H1 (cell line): ENCODE results near the gene SIRT5. TPM values are rescaled to one million over a fixed set of nuclear protein-coding genes. Genes with fewer than 3 reads are reported as not detected.

Experiments used
- CTCF ChIA-PET: fragments of 300-600 bp; sonication (Branson Sonifier 250); formaldehyde crosslinking; loops from one replicate; lab custom pipeline; 2021; ENCODE audit not compliant: partially characterized antibody; lab: Charles Lee
- POLR2A ChIA-PET: fragments of 300-600 bp; sonication (Branson Sonifier 250); formaldehyde crosslinking; loops from one replicate; lab custom pipeline; 2021; ENCODE audit warnings: inconsistent platforms; ENCODE audit not compliant: partially characterized antibody; lab: Charles Lee
- DNase-seq, 2 experiments: peaks; one replicate each; pipeline versions ENCODE4 v3.0.0 to v3.0.0-alpha.2; 2010 to 2022; ENCODE audit warnings: low spot score in 2 of 2, low read depth in 1 of 2, mixed read lengths in 1 of 2
- FAIRE-seq: peaks from 2 replicates; lab custom pipeline; 2011; peaks lifted over from hg19 to GRCh38; lab: Jason Lieb, UNC
- H2AFZ ChIP-seq: 2 replicates; pipeline ENCODE4 v1.8.1; 2012; ENCODE audit warnings: low read length, inconsistent platforms
- H2AK5ac ChIP-seq: 2 replicates; pipeline ENCODE4 v1.6.1; 2013; ENCODE audit warnings: low read depth, low read length
- H2BK120ac ChIP-seq: replicated peaks from 2 replicates; pipeline ENCODE3; 2013; ENCODE audit warnings: low read depth, low read length, inconsistent platforms
- H2BK12ac ChIP-seq: 2 replicates; pipeline ENCODE4 v1.6.1; 2013; ENCODE audit warnings: low read depth, low read length
- H2BK15ac ChIP-seq: 2 replicates; pipeline ENCODE4 v1.6.1; 2013; ENCODE audit warnings: low read length
- H2BK20ac ChIP-seq: 2 replicates; pipeline ENCODE4 v1.6.1; 2013; ENCODE audit warnings: low read length
- H2BK5ac ChIP-seq: 2 replicates; pipeline ENCODE4 v1.6.1; 2013; ENCODE audit warnings: low read depth, low read length
- H3K14ac ChIP-seq: 2 replicates; pipeline ENCODE4 v1.6.1; 2013; ENCODE audit warnings: inconsistent platforms; ENCODE audit not compliant: insufficient read length
- H3K18ac ChIP-seq: 2 replicates; pipeline ENCODE4 v1.6.1; 2013; ENCODE audit warnings: low read length; ENCODE audit errors: extremely low read depth
- H3K23ac ChIP-seq: 2 replicates; pipeline ENCODE4 v1.6.1; 2013; ENCODE audit warnings: inconsistent platforms; ENCODE audit not compliant: insufficient read length
- H3K23me2 ChIP-seq: 2 replicates; pipeline ENCODE4 v1.6.1; 2013; ENCODE audit warnings: low read depth, low read length
- H3K27ac ChIP-seq: 2 replicates; pipeline ENCODE4 v1.6.1; 2011; ENCODE audit warnings: low read depth, low read length, inconsistent platforms
- H3K27me3 ChIP-seq, 4 experiments: replicated peaks in 1 of 4; 1 replicate in 1 of 4; 2 replicates in 3 of 4; pipeline versions ENCODE4 v1.6.1 to v1.8.1; 2011 to 2013; ENCODE audit warnings: low read length in 3 of 4, mild to moderate bottlenecking in 3 of 4, inconsistent platforms in 2 of 4, mixed read lengths in 2 of 4, moderate library complexity in 1 of 4; ENCODE audit not compliant: control insufficient read depth in 3 of 4, insufficient read depth in 3 of 4; ENCODE audit errors: extremely low read depth in 1 of 4
- H3K36me3 ChIP-seq, 4 experiments: 2 replicates each; pipeline versions ENCODE4 v1.6.1 to v1.8.1; 2011 to 2013; ENCODE audit warnings: mild to moderate bottlenecking in 4 of 4, low read length in 3 of 4, moderate library complexity in 2 of 4, control low read depth in 1 of 4, inconsistent platforms in 1 of 4; ENCODE audit not compliant: insufficient read depth in 4 of 4, control insufficient read depth in 2 of 4
- H3K4ac ChIP-seq: replicated peaks from 2 replicates; pipeline ENCODE3; 2013; ENCODE audit warnings: low read length, low read depth, mixed read lengths, inconsistent platforms; ENCODE audit not compliant: insufficient read length
- H3K4me1 ChIP-seq, 4 experiments: replicated peaks in 1 of 4; 1 replicate in 1 of 4; 2 replicates in 3 of 4; pipeline versions ENCODE4 v1.6.1 to v1.8.1; 2011 to 2013; ENCODE audit warnings: low read length in 3 of 4, inconsistent platforms in 2 of 4, mixed read lengths in 1 of 4; ENCODE audit not compliant: insufficient read depth in 4 of 4, control insufficient read depth in 3 of 4
- H3K4me2 ChIP-seq, 2 experiments: 2 replicates each; pipeline versions ENCODE4 v1.6.1 to v1.8.1; 2011 to 2013; ENCODE audit warnings: low read depth in 2 of 2, low read length in 2 of 2, control low read depth in 1 of 2, inconsistent platforms in 1 of 2, mild to moderate bottlenecking in 1 of 2; ENCODE audit not compliant: insufficient read depth in 1 of 2
- H3K4me3 ChIP-seq, 4 experiments: fragments of 200-600, 300-600 bp in 1 of 4; sonication (generic), shearing (Covaris generic), sonication (Bioruptor Twin) in 1 of 4; 2 replicates each; pipeline versions ENCODE4 v1.5.1 to v1.8.1; 2011 to 2016; ENCODE audit warnings: low read length in 4 of 4, low read depth in 3 of 4, control low read depth in 2 of 4, inconsistent platforms in 2 of 4, mild to moderate bottlenecking in 2 of 4, mixed read lengths in 1 of 4, moderate library complexity in 1 of 4; ENCODE audit not compliant: insufficient read depth in 2 of 4; ENCODE audit errors: extremely low read depth in 1 of 4
- H3K56ac ChIP-seq: replicated peaks from 2 replicates; pipeline ENCODE3; 2013; ENCODE audit warnings: low read depth, mild to moderate bottlenecking, mixed read lengths, low read length, inconsistent platforms; ENCODE audit not compliant: insufficient read length
- H3K79me1 ChIP-seq: 2 replicates; pipeline ENCODE4 v1.6.1; 2013; ENCODE audit warnings: low read depth, low read length, control low read depth
- H3K79me2 ChIP-seq, 2 experiments: 2 replicates each; pipeline versions ENCODE4 v1.6.1 to v1.8.1; 2012 to 2013; ENCODE audit warnings: low read length in 2 of 2, mild to moderate bottlenecking in 2 of 2, inconsistent platforms in 1 of 2; ENCODE audit not compliant: insufficient read depth in 2 of 2, control insufficient read depth in 1 of 2
- H3K9ac ChIP-seq, 4 experiments: replicated peaks in 1 of 4; 1 replicate in 1 of 4; 2 replicates in 3 of 4; pipeline versions ENCODE4 v1.6.1 to v1.8.1; 2011 to 2013; ENCODE audit warnings: low read depth in 3 of 4, low read length in 3 of 4, control low read depth in 2 of 4, mild to moderate bottlenecking in 2 of 4, moderate library complexity in 2 of 4, inconsistent platforms in 1 of 4; ENCODE audit errors: extremely low read depth in 1 of 4
- H3K9me3 ChIP-seq, 2 experiments: 2 replicates each; pipeline versions ENCODE4 v1.6.1 to v1.8.1; 2012 to 2013; ENCODE audit warnings: mild to moderate bottlenecking in 2 of 2, moderate library complexity in 2 of 2, control low read depth in 1 of 2, inconsistent platforms in 1 of 2, low read depth in 1 of 2, low read length in 1 of 2, mixed read lengths in 1 of 2; ENCODE audit not compliant: insufficient read depth in 2 of 2
- H4K20me1 ChIP-seq, 2 experiments: replicated peaks in 1 of 2; 2 replicates each; pipeline versions ENCODE3 to v1.8.1; 2011 to 2013; ENCODE audit warnings: inconsistent platforms in 2 of 2, low read length in 2 of 2, mild to moderate bottlenecking in 1 of 2; ENCODE audit not compliant: insufficient read depth in 2 of 2, control insufficient read depth in 1 of 2
- H4K5ac ChIP-seq: 2 replicates; pipeline ENCODE4 v1.6.1; 2013; ENCODE audit warnings: low read length, low read depth, mixed read lengths, inconsistent platforms; ENCODE audit not compliant: insufficient read length
- H4K8ac ChIP-seq: 2 replicates; pipeline ENCODE4 v1.8.0; 2013; ENCODE audit warnings: mild to moderate bottlenecking, moderate library complexity, low read length, inconsistent platforms; ENCODE audit not compliant: insufficient read depth; ENCODE audit errors: extremely low read depth
- H4K91ac ChIP-seq: replicated peaks from 2 replicates; pipeline ENCODE3; 2013; ENCODE audit warnings: low read length, mixed read lengths, inconsistent platforms; ENCODE audit not compliant: insufficient read length
- BRCA1 ChIP-seq: IDR thresholded peaks from 2 replicates; pipeline ENCODE4 v1.6.1; 2012; ENCODE audit warnings: low read depth, low read length, improper control_type of control experiment
- HDAC2 ChIP-seq, 2 experiments: fragments of 300-600 bp in 1 of 2; sonication (generic) in 1 of 2; IDR thresholded peaks; 2 replicates each; pipeline ENCODE4 v1.6.1; 2011 to 2012; ENCODE audit warnings: low read depth in 2 of 2, low read length in 2 of 2, mild to moderate bottlenecking in 2 of 2, moderate library complexity in 2 of 2, borderline replicate concordance in 1 of 2, inconsistent platforms in 1 of 2
- KDM1A ChIP-seq: fragments of 200-600, 300-600 bp; sonication (generic); IDR thresholded peaks from 2 replicates; pipeline ENCODE4 v1.7.1; 2016; ENCODE audit warnings: mild to moderate bottlenecking, low read length, borderline replicate concordance
- SIX5 ChIP-seq: IDR thresholded peaks from 2 replicates; pipeline ENCODE4 v1.6.1; 2011; ENCODE audit warnings: mild to moderate bottlenecking, low read depth, low read length
- YY1 ChIP-seq: IDR thresholded peaks from 2 replicates; pipeline ENCODE4 v1.6.1; 2011; ENCODE audit warnings: low read depth, mild to moderate bottlenecking, low read length
- WGBS, 2 experiments: shearing (Covaris generic) in 1 of 2; methylation state at CpG; one replicate each; pipeline versions ENCODE4 v1.1.6 to v1.1.7; 2013 to 2015; ENCODE audit warnings: low lambda C conversion rate in 2 of 2, mixed read lengths in 2 of 2, inconsistent platforms in 1 of 2, low coverage in 1 of 2, missing lambda C conversion rate in 1 of 2; ENCODE audit not compliant: insufficient replicate concordance in 2 of 2, insufficient coverage in 1 of 2, insufficient read length in 1 of 2; ENCODE audit errors: extremely low coverage in 1 of 2, missing lambda C conversion rate in 1 of 2; 5-methylcytosine and 5-hydroxymethylcytosine counted together
- polyA plus RNA-seq, 7 experiments: library from polyadenylated mRNA; depleted of rRNA in 3 of 7; stranded (reverse) in 5 of 7; unstranded in 2 of 7; fragments of >200 nt in 5 of 7; fragments of 200-250 nt in 2 of 7; gene quantifications; 1 replicate in 5 of 7; 2 replicates in 1 of 7; 4 replicates in 1 of 7; pipeline versions ENCODE4 v1.2.1 to v1.2.3, GENCODE V29; 2011 to 2013; ENCODE audit warnings: missing spikeins in 2 of 7, mixed read lengths in 2 of 7
- total RNA-seq: library from RNA; stranded (reverse); fragmentation: NEBNext Ultra II Directional; extraction: Animal tissue kit (Norgen Biotek cat#: 25700); gene quantifications from 2 replicates; pipeline ENCODE4 v1.2.1, GENCODE V29; 2021

SIRT5 gene
- total and polyA plus RNA-seq, 2 of the 8 experiments (the other 6 are each of a cell fraction or from before 2014, with no cell fraction given): 7.4 to 14.7 TPM

DNA sequence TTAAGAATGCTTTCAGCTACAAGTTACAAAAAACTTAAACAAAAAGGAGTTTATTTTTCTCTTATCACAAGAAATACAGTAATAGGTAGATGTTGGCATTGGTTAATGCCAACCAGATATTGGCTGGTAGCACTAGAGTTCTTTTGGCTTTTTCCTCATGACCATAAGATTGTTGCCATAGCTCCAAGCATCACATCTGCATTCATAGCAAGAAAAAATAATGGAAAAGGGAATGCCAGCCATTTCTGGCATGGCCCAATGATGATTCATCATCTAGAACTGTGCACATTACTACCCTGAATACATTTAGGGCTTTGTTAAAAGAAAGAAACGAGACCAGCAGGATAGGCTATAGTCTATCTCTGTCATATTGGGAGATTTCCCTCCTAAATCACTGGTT, 20.8 kb upstream of the SIRT5 start:
- no peak overlapping the region for H4K5ac ChIP-seq

More for the DNA sequence above, 20.8 kb upstream of the SIRT5 start:
- FAIRE-seq: no peak
- no peaks in the 10 kb centered on the region for H3K79me1 ChIP-seq
- peaks cover 0 to 2% (median 0%) of the 10 kb centered on the region in 4 experiments; a peak in 1 of 7 replicates for H3K27me3 ChIP-seq
- no peak for DNase-seq
- no peak for TF ChIP-seq SIX5
- peak; percentile 84 for TF ChIP-seq KDM1A
- no peak for TF ChIP-seq HDAC2 (IDR thresholded peaks at IDR 0.05; ENCODE audit: borderline replicate concordance in 1 of 2, low read depth in 2 of 2, low read length in 2 of 2)
- TF ChIP-seq YY1: no peak
- TF ChIP-seq BRCA1: no peak
- no peaks in the 10 kb centered on the region for H3K79me2 ChIP-seq
- no peak overlapping the region for H3K14ac ChIP-seq
- H2AFZ ChIP-seq: no peak overlapping the region
- no peak overlapping the region for H2BK20ac ChIP-seq
- H3K56ac ChIP-seq: no peak overlapping the region
- no peak overlapping the region for H2BK15ac ChIP-seq
- peaks cover 3 to 9% (median 5%) of the 10 kb centered on the region in 4 experiments; a peak in 6 of 7 replicates for H3K4me1 ChIP-seq
- no peaks in the 10 kb centered on the region for H4K20me1 ChIP-seq
- H2BK120ac ChIP-seq: no peak overlapping the region
- no peak overlapping the region for H2BK12ac ChIP-seq
- H3K9ac ChIP-seq: no peak overlapping the region
- H3K23ac ChIP-seq: no peak overlapping the region
- H3K9me3 ChIP-seq: no peaks in the 10 kb centered on the region
- H3K4me3 ChIP-seq: no peak overlapping the region
- H2BK5ac ChIP-seq: no peak overlapping the region
- H3K4ac ChIP-seq: no peak overlapping the region
- H3K4me2 ChIP-seq: no peak overlapping the region
- H3K18ac ChIP-seq: no peak overlapping the region
- H3K27ac ChIP-seq: no peak overlapping the region
- ChIA-PET CTCF (interaction anchor here (1.6 to 1.7 kb wide), 2 partner anchors 10 to 22 kb away, joined by 6 read pairs; partner anchors contain the start of gene SIRT5), POLR2A (no interaction called here)
- no peaks in the 10 kb centered on the region for H3K36me3 ChIP-seq
- 80% methylated on average over 1 of the region's 1 CpG; no CpG with 5 or more reads in 1 of the 2 experiments for WGBS, 2 experiments
- H4K8ac ChIP-seq: no peak overlapping the region
- no peak overlapping the region for H2AK5ac ChIP-seq
- no peak overlapping the region for H4K91ac ChIP-seq
- no peaks in the 10 kb centered on the region for H3K23me2 ChIP-seq
